Choroid plexus epithelial cell (primary cell): ENCODE measurements around the gene MGAT5.

ENCODE experiments used
- DNase-seq: peaks from one replicate; pipeline ENCODE4 v3.0.0-alpha.2; 2010; ENCODE audit warnings: low read depth
- H3K4me3 ChIP-seq: 2 replicates; pipeline ENCODE4 v1.5.1; 2011; ENCODE audit warnings: low read depth, mild to moderate bottlenecking, control low read depth, low read length, moderate library complexity
- CTCF ChIP-seq: conservative IDR thresholded peaks from 2 replicates; pipeline ENCODE4 v1.5.1; 2011; ENCODE audit warnings: low read depth, mild to moderate bottlenecking, control low read depth, inconsistent platforms, low read length, moderate library complexity

Gene MGAT5

GRCh38 chr2:134395779-134396178 lies 141.9 kb downstream of the MGAT5 start:
- H3K4me3 ChIP-seq = no peak overlapping the region
- TF ChIP-seq CTCF = no peak
- no peak for DNase-seq

GRCh38 chr2:134396493-134396892 lies 142.6 kb downstream of the MGAT5 start:
- H3K4me3 ChIP-seq = no peak overlapping the region
- DNase-seq = no peak
- TF ChIP-seq CTCF = no peak

- H3K4me3 ChIP-seq = no peak overlapping the region
- no peak for DNase-seq
- TF ChIP-seq CTCF = no peak
Observed at GRCh38 chr2:134397146-134397896, 143.4 kb downstream of the MGAT5 start.

- no peak overlapping the region for H3K4me3 ChIP-seq
- DNase-seq = peak; percentile 83
- TF ChIP-seq CTCF = no peak
Observed at GRCh38 chr2:134398300-134398699, 144.4 kb downstream of the MGAT5 start.

GRCh38 chr2:134399096-134399495 lies 145.2 kb downstream of the MGAT5 start:
- TF ChIP-seq CTCF = peak; percentile 25
- peak; percentile 92 for DNase-seq
- no peak overlapping the region for H3K4me3 ChIP-seq

GRCh38 chr2:134401081-134401497 lies 147.2 kb downstream of the MGAT5 start:
- no peak overlapping the region for H3K4me3 ChIP-seq
- DNase-seq = no peak
- TF ChIP-seq CTCF = no peak

- no peak for TF ChIP-seq CTCF
- H3K4me3 ChIP-seq = no peak overlapping the region
- no peak for DNase-seq
Observed at GRCh38 chr2:134401789-134402188, 147.9 kb downstream of the MGAT5 start.
